NCI-H2029 treated with DMSO at 0.1 percent for 48 hours (cell line): ENCODE data around the gene RIPPLY2.

Experiments used
- DNase-seq: peaks from one replicate; lab custom pipeline; 2025; lab: John Stamatoyannopoulos, UW

RIPPLY2 gene

DNA sequence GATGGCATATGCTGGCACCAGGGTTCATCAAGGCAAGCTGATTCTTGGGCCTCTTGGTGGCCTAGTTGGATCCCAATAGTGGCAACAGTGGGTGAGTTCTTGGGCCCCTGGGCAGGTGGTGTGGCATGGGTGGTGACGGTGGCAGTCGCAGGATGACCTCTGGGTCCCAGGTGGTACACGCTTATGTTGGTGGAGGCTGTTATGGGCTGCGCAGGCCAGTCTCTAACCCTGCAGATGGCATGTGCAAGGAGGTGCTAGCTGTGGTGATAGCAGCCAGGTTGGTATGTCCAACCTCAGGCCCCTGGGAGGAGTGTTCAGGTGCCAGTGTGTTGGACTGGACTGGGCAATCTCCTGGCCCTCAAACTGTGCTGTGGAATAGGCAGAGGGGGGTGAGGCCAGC lies 52.5 kb downstream of the RIPPLY2 start:
- DNase-seq = no peak
